GM19372 (cell line): ENCODE measurements around the gene PIAS1.
A peak's percentile ranks its signal among the peaks of the same experiment; 100 is the strongest.
"Not testable (repeated sequence)": the region's sequence is repeated elsewhere in the genome, so short reads cannot be mapped to it uniquely, and the experiment has no call there.

ENCODE experiments used
- ATAC-seq: cut with Tn5 transposase; IDR thresholded peaks from one replicate; pipeline ENCODE4 v1.9.1; 2021; ENCODE audit warnings: mild to moderate bottlenecking, low read depth, moderate library complexity; ENCODE audit not compliant: unreplicated experiment

The PIAS1 gene

GRCh38 chr15:68229386-68230156 is 175.5 kb downstream of the PIAS1 start, which contains the start of gene CLN6:
Gene CLN6 (minus strand): TSS chr15:68229728. CDS start chr15:68229584, 144 bp downstream.
- ATAC-seq: peak; percentile 88

- ATAC-seq: no peak
Measured at GRCh38 chr15:68230157-68231100, 176.3 kb downstream of the PIAS1 start.

GRCh38 chr15:68231102-68231818 is 177.1 kb downstream of the PIAS1 start:
- no peak for ATAC-seq

DNA sequence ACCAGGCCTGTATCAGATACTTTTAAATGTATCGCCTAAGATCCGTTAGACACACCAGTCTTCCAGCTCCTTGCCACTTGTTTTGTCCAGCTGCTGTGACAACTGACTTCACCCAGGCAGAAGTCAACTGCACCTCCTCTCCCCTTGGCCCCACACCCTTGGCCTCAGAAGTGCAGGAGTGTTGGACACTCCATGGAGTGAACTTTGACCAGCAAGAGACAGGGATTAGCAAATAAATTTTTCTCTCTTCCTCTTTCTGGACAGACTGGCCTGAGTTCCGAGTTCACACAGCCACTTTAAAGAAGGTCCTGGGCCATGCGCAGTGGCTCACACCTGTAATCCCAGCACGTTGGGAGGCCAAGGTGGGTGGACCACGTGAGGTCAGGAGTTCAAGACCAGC is 178.3 kb downstream of the PIAS1 start:
- ATAC-seq: no peak

DNA sequence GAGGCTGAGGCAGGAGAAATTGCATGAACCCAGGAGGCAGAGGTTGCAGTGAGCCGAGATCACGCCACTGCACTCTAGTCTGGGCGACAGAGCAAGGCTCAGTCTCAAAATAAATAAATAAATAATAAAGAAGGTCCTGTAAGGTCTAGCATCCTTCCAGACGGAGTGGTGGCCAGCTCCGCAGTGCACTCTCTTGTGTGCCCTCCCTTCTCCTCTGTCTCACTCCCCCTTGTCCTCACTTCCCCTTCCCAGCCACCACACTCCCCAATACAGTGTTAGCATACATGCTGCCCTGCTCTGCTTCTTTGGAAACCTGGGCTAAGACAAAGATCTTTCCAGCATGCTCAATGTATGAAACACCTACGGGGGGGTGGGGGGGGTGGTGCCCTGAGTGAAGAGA is 178.8 kb downstream of the PIAS1 start:
- no peak for ATAC-seq

DNA sequence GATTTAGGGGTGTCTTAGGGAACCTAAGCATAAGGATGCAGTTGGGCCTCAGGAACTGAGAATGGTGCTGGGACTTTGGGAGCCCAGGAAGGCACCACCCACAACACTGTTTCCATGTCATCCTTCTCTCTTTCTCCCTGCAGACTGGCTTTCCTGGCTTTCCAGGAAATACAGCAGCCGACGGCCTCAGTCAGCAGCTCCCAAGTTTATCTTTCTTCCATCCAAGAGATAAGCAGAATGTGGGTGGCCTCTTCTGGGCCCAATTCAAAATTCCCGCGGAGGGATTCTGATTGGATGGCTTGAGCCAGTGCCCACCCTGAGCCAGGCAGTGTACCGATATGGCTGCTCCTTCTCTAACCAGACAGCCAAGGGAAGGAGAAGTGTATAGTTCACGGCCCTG is 179.9 kb downstream of the PIAS1 start:
- ATAC-seq: no peak

DNA sequence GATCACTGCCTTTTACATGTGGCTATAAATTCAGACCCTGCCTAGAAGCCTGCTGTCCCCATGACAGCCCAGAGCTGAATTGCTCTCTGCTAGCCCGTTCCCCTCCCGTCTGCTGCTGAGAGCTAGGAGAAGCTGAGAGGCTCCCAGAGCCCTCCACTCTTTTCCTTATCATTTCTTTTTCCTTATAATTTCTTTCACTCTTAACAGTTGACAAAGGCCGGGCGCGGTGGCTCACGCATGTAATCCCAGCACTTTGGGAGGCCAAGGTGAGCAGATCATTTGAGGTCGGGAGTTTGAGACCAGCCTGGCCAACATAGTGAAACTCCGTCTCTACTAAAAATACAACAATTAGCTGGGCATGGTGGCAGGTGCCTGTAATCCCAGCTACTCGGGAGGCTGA is 180.4 kb downstream of the PIAS1 start:
- not testable (repeated sequence) for ATAC-seq

- ATAC-seq: no peak
Measured at GRCh38 chr15:68235022-68235421, 180.9 kb downstream of the PIAS1 start.

- no peak for ATAC-seq
Measured at GRCh38 chr15:68239025-68239424, 184.9 kb downstream of the PIAS1 start.

DNA sequence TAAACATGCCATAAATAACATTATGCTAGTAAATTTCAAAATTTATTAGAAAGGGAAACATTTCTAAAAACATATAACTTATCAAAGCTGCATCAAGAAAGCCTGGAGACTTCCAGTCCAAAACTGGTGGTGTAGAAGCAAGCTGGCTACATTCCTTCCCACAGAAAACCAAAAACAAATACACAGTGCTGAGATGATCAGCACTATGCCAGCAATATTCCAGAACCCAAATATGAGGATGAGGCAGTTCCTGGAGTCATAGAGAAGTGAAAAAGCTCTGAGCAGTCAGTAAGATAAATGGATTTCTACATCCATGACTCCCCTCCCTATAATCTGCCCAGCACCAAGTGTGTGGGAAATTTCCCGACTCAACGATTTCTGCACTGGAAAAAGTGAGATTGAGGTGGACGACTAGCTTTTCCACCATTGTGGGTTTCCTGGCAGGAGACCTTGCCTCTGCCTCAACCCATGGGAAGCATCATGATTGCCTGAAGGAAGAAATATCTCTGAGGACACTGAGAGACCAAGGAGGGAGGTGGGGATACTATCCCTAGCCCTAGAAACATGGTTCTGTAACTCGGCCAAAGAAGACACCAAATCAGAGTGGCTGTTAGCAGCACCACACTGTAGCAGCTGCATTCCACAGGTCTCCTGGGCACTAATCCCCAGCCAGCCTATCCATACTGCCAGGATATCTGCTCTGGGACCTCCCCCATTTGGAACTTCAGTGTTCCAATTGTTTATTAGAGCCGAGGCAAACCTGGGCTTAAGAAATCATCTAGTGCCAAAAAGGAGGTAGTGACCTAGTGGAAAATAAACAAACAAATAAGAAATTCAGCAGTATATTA is 187.2 kb downstream of the PIAS1 start:
- no peak for ATAC-seq
